Mucosa of stomach (tissue), 1 donor: ENCODE measurements around the gene SSX2B.
"Not testable (repeated sequence)": the region's sequence is repeated elsewhere in the genome, so short reads cannot be mapped to it uniquely, and the experiment has no call there.

ENCODE experiments used
- H3K27me3 ChIP-seq: one replicate; pipeline ENCODE4 v1.7.0; 2013; ENCODE audit warnings: mild to moderate bottlenecking, low read length; ENCODE audit not compliant: control insufficient read depth, insufficient read depth
- H3K36me3 ChIP-seq: one replicate; pipeline ENCODE4 v1.7.0; 2013; ENCODE audit warnings: low read length; ENCODE audit not compliant: control insufficient read depth, insufficient read depth
- H3K4me1 ChIP-seq: one replicate; pipeline ENCODE4 v1.7.0; 2013; ENCODE audit warnings: mild to moderate bottlenecking, low read length; ENCODE audit not compliant: control insufficient read depth, insufficient read depth
- H3K4me3 ChIP-seq: one replicate; pipeline ENCODE4 v1.7.0; 2013; ENCODE audit warnings: low read length
- H3K9ac ChIP-seq: one replicate; pipeline ENCODE4 v1.7.0; 2013; ENCODE audit warnings: mild to moderate bottlenecking, low read length, moderate library complexity
- H3K9me3 ChIP-seq: one replicate; pipeline ENCODE4 v1.7.0; 2013; ENCODE audit warnings: mild to moderate bottlenecking, low read length, moderate library complexity; ENCODE audit not compliant: control insufficient read depth
- donor health status: Pancreatic carcinoma.

Gene SSX2B, protein sequence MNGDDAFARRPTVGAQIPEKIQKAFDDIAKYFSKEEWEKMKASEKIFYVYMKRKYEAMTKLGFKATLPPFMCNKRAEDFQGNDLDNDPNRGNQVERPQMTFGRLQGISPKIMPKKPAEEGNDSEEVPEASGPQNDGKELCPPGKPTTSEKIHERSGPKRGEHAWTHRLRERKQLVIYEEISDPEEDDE

DNA sequence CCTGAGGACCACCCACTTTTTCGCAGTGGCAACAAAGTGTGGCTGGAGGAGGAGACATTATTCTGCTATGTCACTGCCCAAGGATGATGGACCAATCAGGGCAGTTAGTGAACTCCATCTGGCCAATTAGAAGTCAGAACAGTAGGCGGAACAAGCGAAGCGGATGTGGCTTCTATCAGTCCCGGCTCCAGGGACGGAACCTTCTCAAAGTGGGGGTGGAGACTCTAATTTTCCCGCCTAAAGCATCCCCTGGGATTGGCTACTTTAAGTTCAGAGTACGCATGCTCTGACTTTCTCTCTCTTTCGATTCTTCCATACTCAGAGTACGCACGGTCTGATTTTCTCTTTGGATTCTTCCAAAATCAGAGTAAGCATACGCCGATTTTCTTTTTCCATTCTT lies at the start of gene SSX2B:
Gene SSX2B, plus strand, starts transcription at position 301 of the 400 bp plus-strand sequence. CDS start 1,429 bp downstream, outside the sequence.
- H3K9me3 ChIP-seq, H3K4me3 ChIP-seq, H3K9ac ChIP-seq: not testable (repeated sequence)

DNA sequence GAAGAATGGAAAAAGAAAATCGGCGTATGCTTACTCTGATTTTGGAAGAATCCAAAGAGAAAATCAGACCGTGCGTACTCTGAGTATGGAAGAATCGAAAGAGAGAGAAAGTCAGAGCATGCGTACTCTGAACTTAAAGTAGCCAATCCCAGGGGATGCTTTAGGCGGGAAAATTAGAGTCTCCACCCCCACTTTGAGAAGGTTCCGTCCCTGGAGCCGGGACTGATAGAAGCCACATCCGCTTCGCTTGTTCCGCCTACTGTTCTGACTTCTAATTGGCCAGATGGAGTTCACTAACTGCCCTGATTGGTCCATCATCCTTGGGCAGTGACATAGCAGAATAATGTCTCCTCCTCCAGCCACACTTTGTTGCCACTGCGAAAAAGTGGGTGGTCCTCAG lies 44.0 kb upstream of the SSX2B start, which contains the start of gene SSX2:
Gene SSX2, minus strand, starts transcription at position 101 of the 400 bp plus-strand sequence. CDS start 1,429 bp downstream, outside the sequence.
- H3K27me3 ChIP-seq, H3K4me3 ChIP-seq, H3K36me3 ChIP-seq, H3K9ac ChIP-seq, H3K4me1 ChIP-seq, H3K9me3 ChIP-seq: not testable (repeated sequence)

More for the DNA sequence above, at the start of gene SSX2B:
- H3K27me3 ChIP-seq, H3K4me1 ChIP-seq, H3K36me3 ChIP-seq: not testable (repeated sequence)

DNA sequence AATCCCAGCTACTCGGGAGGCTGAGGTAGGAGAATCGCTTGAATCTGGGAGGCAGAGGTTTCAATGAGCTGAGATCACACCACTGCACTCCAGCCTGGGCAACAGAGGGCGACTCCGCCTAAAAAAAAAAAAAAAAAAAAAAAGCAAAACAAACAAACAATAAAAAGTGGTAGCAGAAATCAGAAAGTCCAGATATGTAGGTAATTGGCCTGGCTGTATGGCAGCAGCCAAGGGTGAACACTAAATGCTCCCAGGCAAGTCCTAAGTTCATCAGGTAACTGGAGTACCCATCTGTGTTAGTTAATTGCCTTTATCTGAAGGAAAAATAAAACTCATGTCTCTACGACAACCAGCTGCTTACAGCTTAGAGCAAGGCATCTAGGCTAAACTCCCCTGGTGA lies 14.9 kb downstream of the SSX2B start:
- not testable (repeated sequence) for H3K4me3 ChIP-seq, H3K36me3 ChIP-seq, H3K4me1 ChIP-seq, H3K27me3 ChIP-seq, H3K9ac ChIP-seq, H3K9me3 ChIP-seq

DNA sequence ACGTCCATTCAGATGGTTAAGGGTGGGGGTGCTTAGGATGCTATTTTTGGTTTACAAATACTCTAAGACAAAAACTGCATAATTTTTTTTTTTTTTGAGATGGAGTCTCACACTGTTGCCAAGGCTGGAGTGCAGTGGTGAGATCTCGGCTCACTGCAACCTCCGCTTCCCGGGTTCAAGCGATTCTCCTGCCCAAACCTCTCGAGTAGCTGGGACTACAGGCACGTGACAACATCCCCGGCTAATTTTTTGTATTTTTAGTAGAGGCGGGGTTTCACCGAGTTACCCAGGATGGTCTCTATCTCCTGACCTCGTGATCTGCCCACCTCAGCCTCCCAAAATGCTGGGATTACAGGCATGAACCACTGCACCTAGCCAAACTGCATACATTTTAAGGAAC lies 22.5 kb downstream of the SSX2B start:
- not testable (repeated sequence) for H3K36me3 ChIP-seq, H3K4me3 ChIP-seq, H3K9ac ChIP-seq, H3K9me3 ChIP-seq, H3K4me1 ChIP-seq, H3K27me3 ChIP-seq

DNA sequence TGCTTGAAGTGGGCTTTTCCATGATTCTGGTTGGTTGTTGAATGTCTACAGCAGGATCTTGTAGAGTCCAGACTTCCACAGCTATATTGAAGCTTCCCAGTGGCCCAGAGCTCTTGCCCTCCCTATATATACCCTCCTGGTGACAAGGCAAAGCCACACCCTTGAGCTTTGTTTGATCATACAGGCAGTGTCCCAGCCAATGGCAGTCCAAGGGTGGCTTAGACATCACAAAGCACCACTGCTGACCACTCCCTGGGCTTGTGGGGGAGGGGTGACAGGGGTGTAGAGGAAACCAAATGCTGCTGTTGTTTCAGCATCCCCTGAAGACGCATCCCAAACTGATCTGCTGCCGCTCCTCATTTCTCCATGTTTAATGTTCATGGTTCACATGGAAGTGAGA lies 46.3 kb downstream of the SSX2B start, which contains the start of gene SPANXN5:
Gene SPANXN5, minus strand, starts transcription at position 101 of the 400 bp plus-strand sequence. Its CDS starts 79 bp downstream, at position 22.
- not testable (repeated sequence) for H3K4me3 ChIP-seq, H3K36me3 ChIP-seq, H3K9me3 ChIP-seq, H3K27me3 ChIP-seq, H3K4me1 ChIP-seq, H3K9ac ChIP-seq

DNA sequence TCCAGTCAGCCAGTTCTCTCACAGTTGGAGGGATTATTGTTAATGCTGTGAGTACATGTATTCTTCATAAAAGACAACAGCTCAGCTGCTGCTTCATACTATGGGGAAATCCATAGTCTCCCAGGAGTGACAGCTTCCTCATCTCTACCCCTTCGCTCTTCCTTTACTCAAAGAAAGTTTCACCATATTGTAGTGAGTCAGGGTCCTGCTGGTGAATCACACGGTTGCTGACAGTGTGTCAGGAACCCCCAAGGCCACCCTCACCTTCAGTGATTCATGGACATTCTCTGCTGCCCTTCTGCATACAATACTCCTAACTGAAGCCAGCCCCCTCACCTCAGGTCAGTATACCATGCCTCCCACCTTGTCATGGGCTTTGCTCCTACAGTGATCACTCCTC lies 53.8 kb downstream of the SSX2B start:
- H3K27me3 ChIP-seq, H3K4me1 ChIP-seq, H3K4me3 ChIP-seq, H3K9ac ChIP-seq, H3K9me3 ChIP-seq, H3K36me3 ChIP-seq: not testable (repeated sequence)
